GM21360 (cell line): Measurements from ENCODE around the gene PDIA5.
A peak's percentile ranks its signal among the peaks of the same experiment; 100 is the strongest.

Experiments
- ATAC-seq: cut with Tn5 transposase; IDR thresholded peaks from one replicate; pipeline ENCODE4 v1.9.1; 2021; ENCODE audit warnings: mild to moderate bottlenecking, moderate library complexity; ENCODE audit not compliant: unreplicated experiment

PDIA5 gene

DNA sequence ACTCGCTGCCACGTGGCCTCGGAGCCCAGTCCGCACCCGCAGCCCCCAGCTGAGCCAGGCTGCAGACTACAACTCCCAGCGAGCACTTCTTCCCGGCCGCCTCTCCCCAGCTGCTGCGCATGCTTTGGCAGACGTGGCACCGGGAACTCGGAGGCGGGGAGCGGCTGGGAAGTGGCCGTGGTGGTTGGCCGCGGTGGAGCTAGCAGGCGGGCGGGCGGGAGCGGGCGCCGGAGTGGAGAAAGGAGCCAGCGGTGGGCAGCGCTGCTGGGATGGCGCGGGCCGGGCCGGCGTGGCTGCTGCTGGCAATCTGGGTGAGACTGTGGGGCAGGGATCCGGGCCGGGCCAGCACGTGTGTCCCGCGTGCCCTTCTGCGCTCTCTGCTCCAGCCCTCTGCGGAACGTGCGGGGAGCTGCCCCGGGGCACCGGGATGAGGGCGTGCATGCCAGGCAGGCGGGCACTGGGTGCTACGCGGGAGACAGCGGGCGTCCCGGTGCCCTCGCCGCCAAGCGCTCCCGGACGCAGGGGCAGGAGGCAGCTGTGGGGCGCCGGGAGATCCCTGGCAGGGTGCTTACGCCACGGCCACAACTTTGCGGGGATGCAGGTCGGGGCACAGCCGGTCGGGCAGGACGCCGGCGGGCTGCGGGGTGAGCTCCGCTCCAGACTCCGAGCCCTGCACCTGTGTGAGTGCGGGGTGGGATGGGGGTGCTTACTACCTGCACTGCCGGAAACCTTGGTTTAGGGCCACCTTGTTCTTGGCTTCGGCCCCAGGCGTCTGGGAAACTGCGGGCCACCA is at the start of gene PDIA5:
Gene PDIA5, plus strand, starts transcription at position 130 of the 793 bp plus-strand sequence. Its CDS starts 140 bp downstream, at position 270.
- ATAC-seq: peak; percentile 91

DNA sequence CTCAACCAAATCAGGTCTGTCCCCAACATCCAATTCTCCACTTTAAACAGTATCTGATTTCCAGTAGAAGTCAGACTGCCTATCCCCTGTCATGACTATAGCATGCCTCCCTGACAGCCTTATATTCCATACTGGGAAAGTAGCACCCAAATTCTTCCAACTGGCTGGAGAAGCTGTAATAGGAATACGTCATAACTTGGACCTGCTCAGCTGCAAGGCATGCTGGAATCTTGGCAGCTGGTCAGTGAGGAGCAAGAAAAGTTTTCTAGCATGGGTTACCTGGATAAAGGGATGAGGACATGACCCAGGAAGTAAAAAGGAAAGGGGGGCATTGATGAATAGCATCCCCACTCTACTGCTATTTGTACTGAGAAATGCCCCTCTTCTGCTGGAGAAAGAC is 48.1 kb upstream of the PDIA5 start:
- no peak for ATAC-seq

DNA sequence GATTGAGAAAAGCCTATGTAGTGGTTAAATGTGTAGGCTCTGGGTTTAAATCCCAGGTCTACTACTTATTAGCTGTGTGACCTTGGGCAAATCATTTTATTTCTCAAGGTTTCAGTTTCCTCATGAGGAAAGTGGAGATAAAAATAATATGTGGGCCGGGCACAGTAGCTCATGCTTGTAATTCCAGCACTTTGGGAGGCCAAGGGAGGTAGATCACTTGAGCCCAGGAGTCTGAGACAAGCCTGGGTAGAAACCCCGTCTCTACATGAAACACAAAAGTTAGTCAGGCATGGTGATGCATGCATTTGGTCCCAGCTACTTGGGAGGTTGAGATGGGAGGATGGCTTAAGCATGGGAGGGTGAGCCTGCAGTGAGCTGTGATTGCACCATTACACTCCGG is 47.7 kb upstream of the PDIA5 start:
- no peak for ATAC-seq

- ATAC-seq: no peak
Observed at GRCh38 chr3:123019591-123019990, 47.2 kb upstream of the PDIA5 start.

DNA sequence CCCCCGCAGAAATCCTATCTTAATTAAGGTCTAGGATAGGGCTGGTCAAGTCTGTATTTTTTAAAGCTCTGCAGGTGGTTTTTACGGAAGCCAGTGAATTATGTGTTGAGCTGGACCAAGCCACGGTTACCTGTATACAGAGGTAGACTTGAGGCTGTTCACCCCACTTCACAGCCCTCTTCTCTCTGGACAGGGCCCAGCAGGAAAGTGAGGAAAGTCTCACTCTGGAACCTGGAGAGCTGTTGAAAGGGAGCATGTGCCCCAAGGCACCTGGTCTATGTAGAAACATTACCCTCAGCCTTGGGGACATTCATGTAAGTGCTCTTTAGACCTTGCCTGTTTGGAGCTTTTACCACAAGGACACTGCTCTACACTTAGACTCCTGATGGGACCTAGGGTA is 46.1 kb upstream of the PDIA5 start:
- no peak for ATAC-seq

DNA sequence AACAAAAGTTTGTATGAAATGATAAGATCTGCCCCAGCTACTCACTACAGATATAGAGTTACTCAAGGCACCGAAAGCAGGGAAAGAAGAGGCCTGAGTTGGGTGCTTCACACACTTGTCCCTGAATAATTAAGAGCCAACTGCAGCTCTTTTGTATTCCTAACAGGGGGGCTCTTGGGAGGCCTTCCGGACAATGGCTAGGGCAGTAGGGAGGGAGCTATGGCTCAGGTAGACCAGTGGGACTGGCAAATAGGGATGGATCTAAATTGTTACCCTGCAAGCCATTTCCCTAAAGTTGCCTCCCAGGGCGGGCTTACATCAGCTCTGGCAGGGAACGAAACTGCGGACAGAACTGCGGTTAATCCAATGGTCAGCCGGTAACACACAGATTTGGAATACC is 45.4 kb upstream of the PDIA5 start:
- ATAC-seq: no peak

- ATAC-seq: no peak
Observed at GRCh38 chr3:123021996-123022510, 44.8 kb upstream of the PDIA5 start.

GRCh38 chr3:123024056-123024455 is 42.8 kb upstream of the PDIA5 start:
- ATAC-seq: no peak

DNA sequence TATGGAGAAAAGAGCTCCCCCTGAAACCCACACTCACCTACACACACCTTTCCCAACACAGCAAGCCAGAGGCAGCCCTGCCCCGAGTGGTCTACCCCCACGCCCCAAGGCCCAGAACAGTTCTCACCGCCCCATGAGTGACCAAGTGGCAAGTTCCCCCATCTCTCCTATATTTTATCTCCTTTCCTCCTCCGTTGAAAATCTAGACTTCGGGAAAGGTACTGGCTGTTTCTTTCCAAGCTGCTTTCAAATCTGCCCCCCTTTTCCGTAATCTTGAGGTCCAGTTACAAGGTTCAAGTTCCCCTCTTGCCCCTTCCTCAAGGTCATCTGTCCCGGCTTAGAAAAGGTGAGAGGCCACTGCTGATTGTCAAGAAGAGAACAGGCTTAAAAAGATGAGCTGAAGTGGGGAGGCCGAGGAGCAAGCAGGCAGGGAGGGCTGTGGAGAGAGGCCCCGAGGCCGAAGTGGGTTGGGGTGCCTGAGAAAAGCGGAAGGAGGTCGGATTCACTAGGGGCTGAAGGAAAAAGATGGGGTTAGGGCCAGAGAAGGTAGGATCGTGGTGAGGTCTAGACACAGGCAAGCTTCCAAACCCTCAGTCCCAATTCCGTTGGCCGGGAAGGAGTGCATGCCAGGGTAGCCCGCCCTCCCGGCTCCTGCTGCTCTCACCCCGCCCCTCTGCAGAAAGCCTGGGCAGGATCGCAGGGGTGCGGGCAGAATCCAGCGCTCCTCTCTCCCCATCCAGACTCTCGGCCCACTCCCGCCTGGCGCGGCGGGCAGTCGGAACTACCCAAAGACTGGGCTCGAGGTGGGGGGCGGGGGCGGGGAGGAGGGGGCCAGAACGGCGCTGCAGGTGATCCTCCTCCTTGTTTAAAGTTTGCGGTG is 40.9 kb upstream of the PDIA5 start:
- no peak for ATAC-seq

DNA sequence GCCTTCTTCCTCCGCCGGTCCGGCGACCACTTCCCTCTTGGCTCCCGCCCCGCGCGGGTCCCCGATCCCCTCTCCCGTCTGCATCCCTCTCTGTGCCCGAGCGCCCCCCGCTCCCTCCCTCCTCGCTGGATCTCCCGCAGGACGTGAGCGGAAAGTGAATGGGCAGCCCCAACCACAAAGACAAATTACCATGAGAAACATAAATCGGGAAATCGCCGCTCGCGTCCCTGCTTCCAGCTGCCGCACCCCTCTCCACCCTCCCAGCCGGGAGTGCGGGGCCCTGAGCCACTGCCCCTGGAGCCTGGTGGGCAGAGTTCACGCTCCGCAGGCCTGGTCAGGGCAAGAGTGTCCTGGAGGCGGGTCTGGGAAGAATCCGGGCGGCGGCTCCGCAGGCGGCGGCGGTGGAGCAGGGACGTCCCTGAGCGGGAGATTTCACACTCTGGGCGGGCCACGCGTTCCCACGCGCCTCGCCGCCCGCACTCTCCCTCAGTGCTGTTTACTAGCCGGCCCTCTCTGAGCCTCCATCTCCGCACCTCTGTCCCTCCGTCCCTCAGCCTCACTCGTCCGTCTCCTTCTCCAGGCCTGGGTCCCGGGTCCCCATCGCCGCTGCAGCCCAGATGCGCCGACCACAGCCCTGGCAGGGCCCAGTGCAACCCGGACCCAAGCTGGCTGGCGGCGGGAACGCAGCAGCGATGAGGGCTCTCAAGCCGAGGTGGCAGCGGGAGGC is 40.1 kb upstream of the PDIA5 start:
- ATAC-seq: no peak

DNA sequence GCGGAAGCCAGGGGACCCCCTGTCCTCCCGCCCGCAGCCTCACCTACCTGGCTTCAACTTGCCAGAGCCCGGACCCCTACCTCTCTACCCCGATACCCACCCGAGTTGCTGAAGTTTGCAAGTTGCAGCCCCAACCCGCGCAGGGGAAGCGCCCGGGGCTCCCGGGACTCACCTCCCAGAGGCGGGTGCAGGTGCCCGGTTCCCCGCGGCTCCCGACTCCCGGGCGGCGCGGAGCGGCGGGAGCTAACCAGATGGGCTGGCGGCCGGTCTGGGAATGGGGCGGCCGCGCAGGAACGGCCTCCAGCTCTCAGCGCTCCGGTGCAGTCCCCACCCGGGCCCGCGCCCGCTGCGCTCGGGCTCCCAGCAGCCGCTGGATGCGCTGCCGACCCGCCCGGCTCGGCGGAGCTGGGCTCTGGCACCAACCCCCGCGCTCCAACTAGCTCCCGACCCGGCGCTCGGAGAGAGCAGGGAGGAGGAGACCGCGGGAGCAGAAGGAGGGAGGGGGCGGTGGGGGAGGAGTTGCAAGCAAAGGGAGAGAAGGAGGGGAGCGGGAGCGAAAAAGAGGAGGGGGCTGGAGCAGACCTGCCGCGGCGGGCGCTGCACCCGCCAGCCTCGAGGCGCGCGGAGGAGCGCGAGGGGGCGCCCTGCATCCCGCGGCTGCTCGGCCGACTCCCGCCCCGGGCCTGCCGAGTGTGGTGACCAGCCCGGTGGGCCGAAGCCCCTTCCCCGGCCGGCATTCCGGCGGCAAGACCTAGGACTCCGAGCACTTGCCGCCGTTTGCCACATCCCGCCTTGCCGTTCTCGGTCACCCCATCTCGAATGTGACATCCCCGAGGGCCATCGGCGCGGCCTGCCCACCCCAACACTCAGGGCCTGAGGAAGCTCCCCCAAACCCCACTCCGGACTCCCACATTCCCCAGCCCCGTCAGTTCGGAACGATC is 39.3 kb upstream of the PDIA5 start, which contains the start of gene SEMA5B:
Gene SEMA5B, minus strand, starts transcription at position 472 of the 941 bp plus-strand sequence. CDS start 66,500 bp downstream, outside the sequence.
- ATAC-seq: no peak

DNA sequence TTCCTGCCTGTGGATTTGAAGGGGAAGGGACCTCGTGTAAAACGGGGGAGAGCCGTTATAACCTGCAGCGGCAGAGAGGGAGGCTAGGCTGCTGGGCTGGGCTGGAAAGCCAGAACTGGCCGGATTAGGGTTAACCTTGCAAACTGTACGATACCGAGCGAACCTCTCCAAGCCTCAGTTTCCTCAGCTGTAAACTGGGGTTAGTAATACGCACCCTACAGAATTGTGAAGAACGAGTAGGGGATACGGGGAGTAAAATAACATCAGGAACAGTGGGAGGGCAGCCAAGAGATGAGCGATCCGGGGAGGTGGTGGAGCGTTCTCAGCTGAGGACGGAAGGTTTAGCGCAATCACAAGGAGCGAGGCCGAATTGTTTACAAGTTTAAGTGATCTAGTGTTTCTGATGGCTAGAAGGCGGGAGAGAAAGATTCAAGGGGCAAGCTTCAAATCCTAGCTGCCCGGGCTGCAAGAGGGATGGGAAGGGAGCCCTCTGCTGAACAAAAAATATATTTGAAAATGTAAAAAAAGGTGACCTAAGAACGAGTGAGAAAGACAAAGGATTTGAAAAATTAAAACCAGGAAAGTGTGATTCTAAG is 38.5 kb upstream of the PDIA5 start:
- no peak for ATAC-seq

- ATAC-seq: no peak
Observed at GRCh38 chr3:123031051-123031450, 35.8 kb upstream of the PDIA5 start.

DNA sequence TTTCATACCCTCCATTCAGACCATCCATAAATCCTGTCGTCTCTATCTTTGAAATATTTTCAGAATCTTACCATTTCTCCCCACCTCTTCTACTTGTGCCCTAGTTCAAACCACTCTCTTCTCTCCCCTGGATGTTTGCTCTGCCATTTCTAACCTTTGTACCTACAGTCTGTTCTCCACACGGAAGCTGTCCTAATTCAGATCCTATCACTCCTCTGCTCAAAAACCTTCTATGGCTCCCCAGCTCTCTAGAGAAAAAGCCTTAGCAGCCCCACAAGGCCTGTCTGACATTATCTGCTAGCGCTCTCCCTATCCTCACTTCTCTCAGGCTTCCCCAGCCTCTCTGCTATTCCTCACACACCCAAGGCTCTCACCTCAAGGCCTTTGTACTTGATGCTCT is 34.8 kb upstream of the PDIA5 start:
- no peak for ATAC-seq

GRCh38 chr3:123034120-123034519 is 32.7 kb upstream of the PDIA5 start:
- no peak for ATAC-seq

GRCh38 chr3:123034996-123035395 is 31.8 kb upstream of the PDIA5 start:
- no peak for ATAC-seq

GRCh38 chr3:123036352-123037014 is 30.3 kb upstream of the PDIA5 start:
- no peak for ATAC-seq

GRCh38 chr3:123037015-123037375 is 29.8 kb upstream of the PDIA5 start:
- no peak for ATAC-seq

DNA sequence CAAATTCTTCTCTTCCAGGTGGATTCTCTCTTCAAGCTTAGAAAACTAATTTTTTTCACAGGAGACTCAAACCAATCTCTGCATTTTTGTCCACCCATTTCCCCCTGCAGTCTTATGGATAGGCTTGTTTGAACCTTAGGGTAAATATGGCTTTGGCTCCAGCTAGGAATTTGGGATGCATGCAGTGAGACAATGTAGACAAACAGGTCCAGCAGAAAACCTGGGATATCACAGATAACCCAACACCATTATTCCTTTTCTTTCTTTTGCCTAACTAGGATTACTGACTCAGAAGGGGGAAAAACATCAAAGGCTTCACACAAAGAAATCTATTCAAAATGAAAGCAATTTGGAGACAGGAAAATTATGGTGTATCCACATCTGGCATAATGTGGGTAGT is 28.1 kb upstream of the PDIA5 start:
- no peak for ATAC-seq
